NK-92 treated with Interleukin-12 subunit alpha and Interleukin-12 subunit beta, amount 100 ng/mL, for 24 hours (cell line): ENCODE results near the gene PARVB.

ENCODE experiments used
- DNase-seq: peaks from one replicate; lab custom pipeline; 2025; lab: John Stamatoyannopoulos, UW

Gene PARVB

DNA sequence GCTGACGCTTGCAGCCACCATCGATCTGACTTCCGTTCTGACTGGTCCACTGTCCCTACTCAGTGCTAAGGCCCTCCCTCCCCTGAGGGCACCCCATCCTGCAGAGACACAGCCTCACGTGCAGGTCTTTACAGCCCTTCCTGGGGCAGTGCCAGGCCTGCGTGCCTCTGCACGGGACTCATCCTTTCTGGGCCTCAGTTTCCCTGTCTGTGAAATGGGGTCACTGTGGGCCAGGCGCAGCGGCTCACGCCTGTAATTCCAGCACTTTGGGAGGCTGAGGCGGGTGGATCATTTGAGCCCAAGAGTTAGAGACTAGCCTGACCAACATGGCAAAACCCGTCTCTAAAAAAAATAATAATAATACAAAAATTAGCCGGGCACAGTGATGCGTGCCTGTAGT is 138.9 kb downstream of the PARVB start:
- no peak for DNase-seq

DNA sequence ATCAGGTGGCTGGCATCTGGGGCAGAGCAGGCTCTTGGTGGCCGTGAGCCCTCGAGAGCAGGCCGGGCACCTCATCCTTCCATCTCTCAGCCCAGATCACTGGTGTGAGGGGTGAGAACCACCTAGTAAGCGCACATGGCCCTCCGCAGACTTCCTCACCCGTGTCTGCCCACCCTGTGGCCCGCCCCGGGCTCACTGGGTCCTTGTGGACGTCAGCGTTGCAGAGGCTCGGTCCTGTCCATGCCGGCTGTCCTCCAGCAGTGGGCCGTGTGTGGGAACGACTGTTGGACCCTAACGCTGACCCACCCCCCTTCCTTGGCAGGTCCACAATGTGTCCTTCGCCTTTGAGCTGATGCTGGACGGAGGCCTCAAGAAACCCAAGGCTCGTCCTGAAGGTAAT is 139.4 kb downstream of the PARVB start:
- no peak for DNase-seq

DNA sequence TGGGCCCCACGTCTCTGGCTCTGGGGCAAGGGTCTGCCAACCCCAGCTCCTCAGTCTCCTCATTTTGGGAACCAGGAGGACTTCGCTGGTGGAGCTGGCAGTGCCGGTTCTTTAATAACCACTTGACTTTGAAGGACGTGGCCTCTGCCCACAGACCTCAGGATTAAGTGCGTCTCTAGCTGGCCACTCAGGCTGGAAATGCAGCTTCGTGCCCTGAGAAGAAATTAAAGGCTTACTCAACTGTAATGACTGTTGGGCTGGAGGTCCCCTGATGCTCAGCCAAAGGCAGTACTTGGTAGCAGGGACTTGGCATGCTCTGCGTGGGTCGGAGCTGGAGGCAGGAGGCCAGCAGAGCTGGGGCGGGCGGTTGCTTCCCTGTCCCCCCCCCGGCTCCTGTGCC is 139.9 kb downstream of the PARVB start:
- no peak for DNase-seq

DNA sequence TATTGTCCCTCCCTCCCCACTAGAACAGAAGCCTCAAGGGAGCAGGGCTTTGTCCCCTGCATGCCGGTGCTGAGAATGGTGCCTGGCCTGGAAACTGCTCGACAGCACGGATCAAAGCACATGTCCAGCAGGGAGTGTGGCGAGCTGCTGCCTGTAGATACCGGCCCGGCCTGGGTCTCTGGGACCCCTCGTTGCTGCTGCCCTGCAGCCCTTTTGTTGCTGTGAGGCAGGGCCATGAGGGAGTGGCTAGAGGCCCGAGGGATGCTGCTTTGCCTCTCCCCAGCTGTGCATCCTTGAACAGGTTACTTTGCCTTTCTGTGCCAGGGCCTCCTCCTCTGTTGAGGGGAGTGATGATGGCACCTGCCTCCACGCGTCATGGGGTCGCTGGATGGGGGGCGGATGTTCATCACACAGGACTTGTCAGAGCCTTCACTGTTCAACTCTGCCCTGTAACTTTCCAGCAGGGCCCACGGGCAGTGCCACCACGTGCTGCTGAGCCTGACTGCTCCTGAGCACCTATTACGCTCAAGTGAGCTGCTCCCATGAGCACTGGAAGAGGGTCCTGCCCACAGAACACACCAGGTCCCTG is 141.3 kb downstream of the PARVB start:
- no peak for DNase-seq

DNA sequence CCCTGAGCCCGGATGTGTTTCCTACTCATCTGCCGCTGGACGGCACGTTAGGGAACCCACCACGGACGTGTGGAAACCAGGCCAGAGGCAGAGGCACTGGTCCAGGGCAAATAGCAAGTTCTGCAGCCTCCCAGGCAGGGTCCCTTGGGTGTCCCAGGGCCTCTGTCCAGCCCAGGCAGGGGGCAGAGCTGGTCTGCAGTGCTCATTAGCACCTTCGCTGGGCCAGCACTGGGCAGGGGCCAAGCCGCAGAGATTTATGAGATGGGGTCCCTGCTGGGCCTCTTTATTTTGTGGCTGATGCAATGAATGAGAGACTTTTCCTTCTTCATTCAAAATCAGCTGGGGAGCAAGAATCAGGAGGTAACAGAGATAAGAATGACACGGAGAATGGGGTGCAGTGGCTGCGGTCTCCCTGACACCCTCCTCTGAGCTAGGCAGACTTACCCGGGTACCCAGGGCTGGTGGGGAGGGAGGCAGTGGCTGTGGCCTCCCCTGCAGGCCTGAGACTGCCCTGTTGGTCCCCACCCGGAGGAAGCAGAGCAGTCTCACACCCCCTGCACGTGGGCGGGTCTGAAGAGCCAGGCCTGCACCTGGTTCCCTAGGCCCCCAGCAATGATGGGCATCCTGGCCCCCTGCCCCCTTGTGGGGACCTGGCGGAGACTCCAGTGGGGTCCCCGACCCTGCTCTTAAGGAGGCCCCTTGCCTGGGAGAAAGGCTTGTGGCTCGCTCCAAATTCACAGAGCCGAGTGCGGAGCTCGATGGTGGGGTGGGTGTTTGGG is 142.6 kb downstream of the PARVB start:
- no peak for DNase-seq

DNA sequence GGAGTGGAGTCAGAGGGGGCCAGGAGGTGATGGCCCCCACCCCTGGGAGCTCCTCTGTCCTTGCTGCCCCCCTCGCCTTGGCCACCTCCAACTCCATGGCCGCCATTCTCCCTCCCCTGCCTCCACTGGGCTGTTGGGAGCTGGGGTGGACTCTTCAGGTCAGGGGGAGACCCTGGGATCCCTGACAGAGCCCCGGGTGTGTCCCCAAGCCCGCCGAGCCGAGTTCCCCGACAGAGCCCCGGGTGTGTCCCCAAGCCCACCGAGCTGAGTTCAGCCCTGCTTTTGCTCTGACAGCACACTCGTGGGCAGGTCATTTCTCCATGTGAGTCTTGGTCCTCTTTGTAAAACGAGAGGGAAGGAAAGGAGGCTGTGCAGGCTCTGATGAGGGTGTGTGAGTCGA is 143.4 kb downstream of the PARVB start:
- no peak for DNase-seq

DNA sequence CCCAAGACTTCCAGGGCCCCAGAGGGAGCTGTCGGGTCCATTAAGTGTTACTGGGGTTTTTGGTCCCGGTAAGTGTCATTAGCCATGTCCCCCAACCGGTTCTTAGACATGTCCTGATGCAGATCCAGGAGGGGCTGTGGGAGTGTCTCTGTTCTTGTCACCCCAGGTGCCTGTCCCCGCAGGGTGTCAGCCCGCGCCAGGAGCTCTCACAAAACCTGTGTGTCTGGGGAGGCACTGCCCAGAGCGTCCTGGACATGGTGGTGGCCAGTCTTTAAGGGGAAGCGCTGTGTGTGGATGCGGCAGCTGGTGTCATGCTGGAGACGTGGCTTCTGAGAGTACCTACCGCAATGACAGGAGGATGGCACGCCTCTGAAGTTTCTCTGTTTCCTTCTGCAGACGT is 144.1 kb downstream of the PARVB start:
- no peak for DNase-seq

DNA sequence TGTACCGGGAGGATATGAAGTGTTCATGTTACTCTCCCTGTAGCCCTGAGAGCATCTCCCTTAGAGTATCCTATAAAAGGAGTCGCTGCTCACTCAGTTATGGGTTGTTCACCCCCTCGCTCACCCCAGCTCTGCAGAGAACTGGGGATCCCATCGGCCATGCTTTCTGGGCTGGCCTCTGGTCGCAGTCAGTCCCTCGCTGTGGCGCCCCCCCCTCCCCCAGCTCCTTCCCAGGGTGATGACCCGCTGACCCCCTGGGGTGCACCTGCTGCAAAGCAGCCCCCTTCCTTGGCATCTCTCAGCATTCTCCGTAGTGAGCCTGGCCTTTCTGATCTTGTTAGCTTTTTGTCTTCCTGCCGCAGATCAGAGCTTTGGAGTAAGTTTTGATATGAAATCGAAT is 146.4 kb downstream of the PARVB start:
- no peak for DNase-seq

DNA sequence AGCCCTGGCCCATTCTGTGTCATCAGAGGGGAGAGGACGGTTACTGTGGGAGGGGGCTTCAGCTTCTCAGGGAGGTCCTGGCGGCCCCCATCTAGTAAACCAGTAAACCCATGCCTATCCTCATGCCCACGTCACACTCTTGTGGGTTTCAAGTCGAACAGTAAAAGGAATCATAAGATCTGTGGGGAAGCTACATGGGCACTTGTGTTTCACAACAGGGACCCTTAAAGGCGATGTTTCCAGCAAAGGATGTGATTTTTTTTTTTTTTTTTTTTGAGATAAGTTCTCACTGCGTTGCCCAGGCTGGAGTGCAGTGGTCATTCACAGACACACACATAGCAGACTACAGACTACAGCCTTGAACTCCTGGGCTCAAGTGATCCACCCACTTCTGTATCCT is 147.5 kb downstream of the PARVB start:
- DNase-seq = no peak

DNA sequence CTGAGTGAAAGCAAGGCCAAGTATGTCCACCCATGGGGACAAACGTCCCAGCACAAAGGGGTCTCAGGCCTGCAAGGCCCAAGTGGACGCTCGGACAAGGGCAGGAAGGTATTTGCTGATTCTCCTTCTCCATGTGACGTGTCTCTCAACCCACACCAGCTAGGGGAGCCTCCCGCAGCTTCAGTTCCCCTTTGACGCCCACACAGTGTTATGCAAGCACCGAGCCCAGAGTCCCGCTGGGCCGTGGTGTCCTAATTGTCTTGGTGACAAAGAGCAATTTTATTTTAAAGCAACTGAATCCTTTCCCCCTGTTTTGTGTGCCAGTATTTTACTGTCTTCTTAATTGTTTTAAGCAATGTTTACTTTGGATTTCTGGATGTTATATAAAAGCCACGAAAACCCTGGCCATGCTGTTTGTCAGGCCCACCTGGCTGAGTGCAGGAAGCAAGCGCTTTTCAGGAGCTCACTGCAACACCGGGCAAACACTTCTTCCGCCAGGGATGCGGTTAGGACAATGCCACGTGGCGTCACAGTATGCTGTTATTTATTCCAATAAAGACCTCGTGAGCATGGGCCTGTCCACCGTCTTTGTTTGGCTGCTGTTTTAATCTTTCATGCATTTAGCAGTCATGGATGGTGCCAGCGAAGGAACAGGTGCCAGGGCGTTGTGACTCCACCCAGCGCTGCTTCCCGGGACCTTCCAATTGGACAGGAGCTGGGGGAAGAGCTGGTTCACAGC is 148.4 kb downstream of the PARVB start:
- no peak for DNase-seq

DNA sequence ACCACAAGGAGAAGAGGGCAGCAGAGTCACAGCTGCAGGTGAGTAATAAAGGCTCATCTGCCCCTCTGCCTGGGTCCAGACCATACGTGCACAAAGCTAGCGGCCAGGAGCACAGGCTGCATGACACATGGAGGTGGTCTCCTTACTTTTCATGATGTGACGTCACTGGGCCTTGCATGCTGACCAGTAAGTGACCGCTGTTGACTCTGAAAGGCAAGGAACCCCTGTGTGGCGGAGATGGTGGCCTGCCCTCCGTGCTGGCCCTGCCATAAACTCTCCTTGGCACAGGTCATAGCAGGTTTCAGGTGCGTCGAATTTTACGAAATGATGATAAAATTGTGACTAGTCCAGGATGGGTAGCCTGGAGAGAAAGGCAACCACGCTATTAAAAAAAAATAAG is 149.1 kb downstream of the PARVB start:
- no peak for DNase-seq

DNA sequence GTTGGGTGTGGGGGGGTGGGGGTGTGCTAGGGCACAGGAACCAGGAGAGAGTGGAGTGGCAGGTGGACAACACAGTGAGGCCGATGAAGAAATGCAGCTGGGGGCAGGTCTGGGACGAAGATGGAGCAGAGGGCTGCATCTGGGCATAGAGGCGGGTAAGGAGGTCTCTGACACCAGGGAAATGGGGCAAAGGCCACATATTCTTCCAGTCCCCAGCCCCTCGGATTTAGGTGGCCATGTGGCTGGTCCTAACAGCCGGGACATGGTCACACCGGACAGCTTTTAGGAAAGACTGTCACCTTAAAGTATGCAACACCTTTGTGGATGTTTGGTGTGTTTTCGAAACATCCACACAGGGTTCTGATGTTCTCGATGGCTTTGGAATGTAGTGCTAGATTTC is 151.6 kb downstream of the PARVB start:
- DNase-seq = no peak

DNA sequence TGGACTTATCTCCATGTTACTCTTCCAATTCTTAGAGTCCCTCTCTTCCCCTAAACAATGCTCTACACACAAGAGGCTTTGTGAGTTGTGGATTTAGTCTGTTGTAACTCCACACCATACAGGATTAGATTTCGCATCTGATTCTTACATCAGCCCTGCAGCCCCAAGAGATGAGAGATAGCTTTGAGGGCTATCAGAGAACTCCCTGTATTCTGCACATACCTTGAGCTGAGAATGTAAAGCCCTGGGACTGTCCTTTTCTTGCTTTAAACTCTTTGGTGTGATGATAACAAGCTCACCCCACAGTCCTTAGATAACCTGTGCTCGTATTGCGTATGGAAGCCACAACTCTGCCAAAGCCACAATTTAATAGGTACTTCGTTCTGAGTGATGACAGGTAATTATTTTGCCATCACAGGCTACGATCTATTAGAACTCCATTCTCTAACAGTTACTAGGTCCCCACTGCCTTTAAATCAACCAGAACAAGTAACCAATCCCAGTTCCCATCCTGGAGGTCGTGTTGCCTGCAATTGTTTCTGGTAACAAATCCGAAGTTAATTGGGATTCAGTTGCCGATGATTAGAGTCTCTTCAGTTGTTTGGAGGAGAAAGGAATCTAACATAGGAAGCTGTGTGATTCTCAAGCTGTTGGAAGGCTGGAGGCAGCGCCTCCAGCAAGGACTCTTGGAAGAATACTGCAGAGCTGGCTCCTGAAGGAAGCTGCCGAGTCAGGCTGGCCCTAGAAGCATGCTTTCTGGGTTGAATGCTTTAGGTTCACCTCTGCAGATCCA is 155.3 kb downstream of the PARVB start:
- DNase-seq = no peak

DNA sequence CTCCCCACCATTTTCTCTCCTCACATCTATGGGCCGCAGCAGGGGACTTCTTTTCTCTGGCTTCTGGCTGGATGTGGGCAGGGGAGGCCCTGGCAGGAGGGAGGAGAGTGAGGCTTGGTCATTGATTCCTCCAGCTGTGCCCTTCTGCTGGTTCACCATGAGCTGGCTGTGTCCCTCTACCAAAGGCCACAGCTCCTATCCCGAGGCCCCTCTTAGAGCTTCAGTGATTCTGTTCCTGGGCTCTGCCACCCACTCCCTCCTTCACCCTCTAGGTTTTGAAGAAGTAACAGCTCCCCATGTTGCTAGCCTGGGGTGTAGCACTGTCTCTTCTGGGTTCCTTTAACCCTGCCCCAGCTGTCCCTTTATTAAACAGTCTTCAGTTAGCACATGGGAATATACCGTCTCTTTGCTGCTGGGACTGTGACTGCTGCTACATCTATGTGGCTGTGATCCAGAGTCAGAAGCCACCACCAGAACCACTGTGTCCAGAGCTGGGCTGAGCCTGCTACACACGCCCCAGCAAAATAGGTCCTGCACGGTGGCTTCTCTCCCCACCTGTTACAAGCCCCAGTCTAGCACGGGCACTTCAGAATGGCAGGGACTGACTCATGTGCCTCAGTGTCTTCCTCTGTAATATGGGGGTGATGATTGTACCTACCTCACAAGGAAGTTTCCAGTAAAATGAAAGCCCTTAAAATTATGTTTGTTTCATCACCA is 156.0 kb downstream of the PARVB start:
- DNase-seq = peak; percentile 12

DNA sequence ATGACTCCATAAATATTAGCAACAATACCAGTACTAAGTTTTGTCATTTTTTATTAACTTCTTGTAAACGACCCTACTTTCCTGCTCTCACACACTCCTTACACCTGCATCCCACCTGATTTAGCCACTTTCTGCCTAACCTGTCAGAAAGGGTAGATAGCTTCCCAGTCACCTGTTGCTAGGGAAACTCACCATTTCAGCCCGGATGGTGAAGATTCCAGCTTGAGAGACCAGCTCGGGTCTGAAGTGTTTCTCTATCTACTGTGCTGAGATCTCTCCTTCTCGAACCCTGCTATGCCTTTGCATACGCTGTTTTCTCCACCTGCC is 156.6 kb downstream of the PARVB start, which contains the start of gene PARVG:
PARVG (plus strand) TSS at position 220 of the 327 bp plus-strand sequence. CDS start 2,405 bp downstream, outside the sequence.
- no peak for DNase-seq

DNA sequence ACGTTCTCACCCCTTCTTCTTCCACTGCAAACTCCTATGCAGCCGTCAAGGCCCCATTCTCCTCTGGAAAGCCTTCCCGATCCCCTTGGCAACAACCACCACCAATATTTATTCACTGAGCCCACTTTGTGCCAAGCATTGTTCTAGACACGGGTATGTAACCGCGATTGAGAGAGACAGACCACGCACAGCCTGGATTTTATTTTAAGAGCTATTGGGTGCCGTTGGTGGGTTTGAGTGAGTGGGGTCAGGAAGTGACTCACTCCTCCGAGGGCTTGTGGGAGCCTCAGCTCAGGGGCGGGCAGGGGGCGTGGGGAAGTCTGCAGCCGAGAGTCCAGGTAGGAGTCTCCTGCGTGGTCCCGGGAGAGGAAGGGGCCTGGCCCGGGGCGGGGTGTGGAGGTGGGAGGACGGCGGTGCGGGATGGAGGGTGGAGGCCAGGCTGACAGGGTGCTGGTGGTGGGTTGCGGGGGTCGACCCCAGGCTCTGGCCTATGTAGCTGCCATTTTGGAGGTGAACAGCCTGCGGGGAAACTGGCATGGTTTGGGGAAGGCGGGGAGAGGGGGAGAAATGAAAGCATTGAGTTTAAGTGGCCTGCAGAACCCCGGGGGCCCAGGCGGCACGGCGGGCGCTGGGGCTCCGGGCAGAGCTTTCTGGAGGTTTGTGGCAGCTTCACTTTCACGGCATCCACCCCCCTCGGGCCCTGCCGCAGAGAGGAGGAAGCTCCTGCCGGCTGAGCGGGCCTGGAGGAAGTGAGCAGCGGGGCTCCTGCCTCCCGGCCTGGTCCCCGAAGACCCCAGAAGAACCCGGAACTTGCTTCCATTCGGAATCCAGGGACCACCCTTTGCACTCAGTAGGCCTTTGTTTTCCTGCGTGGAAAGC is 157.2 kb downstream of the PARVB start:
- peak; percentile 67 for DNase-seq

DNA sequence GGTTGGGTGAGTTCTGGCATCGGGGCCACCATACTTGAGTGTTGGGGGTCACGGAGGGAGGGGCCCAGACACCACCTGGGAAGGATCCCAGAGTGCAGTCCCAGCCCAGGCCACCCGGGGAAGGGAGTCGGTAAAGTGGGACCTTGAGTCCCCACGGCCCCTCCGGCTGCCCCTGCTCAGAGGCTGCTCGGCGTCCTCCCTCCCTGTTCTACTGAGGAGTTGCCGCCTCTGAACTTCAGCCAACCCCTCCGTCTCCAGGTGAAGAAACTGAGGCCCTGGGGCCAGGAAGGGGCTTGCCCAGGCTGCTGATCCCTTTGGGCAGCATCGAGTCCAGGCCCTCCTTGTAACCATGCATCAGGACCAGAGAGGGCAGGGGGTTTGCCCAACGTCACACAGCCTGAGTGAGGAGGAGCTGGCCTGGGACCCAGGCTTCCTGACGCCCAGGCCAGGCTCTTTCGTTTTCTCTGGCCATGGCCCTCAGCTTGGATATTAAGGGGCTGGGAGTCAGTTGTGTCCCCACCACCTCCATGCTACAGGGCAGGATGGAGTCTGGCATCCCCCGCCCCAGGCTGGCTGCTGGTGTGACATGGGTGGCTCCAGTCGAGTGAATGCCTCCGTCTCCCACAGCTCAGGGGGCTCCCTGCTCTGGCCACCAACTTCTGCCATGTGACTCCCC is 157.9 kb downstream of the PARVB start:
- DNase-seq = peak; percentile 26

DNA sequence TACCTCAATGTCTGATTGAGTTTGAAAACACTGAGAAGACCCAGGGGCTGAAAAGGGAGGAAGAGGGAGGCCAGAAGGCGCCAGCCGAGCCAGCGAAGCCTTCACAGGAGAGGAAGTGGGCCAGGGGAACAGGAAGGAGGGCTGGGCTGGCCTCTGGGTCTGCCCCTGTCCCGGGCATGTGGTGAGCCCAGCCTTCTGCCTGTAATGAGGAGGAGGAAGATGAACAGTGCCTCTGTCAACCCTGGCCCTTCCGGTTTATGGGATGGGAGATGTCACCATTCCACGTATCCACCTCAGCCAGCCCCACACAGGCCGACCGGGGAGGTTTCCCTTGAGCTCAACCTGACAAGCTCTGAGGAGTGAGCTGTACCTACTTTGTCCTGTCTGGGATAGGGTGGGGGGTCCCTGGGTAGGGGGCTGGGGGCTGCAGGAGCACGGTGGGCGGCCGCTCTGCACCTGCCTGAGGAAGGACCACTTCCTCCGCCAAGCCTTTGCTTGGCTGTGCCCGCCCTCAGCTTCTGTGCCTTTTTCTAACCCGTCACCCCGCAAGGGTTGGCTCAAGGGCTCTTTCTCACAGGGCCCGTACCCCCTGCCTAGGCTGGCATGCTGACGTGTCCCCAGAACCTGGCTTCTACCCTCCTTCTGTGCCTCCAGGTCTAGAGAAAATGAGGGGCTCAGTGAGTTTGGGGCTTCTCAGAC is 158.6 kb downstream of the PARVB start:
- peak; percentile 41 for DNase-seq

DNA sequence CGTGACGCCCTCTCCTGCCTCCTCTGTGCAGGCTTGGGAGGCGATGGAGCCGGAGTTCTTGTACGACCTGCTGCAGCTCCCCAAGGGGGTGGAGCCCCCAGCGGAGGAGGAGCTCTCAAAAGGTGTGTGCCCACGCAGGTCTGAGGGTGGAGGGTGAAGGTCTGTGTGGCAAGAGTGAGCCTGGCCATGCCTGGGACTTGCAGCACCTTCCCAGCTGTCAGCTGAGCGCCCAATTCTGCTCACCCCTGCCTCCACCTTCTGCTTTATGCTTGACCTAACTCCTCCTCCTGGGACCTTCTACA is 159.1 kb downstream of the PARVB start:
- no peak for DNase-seq

DNA sequence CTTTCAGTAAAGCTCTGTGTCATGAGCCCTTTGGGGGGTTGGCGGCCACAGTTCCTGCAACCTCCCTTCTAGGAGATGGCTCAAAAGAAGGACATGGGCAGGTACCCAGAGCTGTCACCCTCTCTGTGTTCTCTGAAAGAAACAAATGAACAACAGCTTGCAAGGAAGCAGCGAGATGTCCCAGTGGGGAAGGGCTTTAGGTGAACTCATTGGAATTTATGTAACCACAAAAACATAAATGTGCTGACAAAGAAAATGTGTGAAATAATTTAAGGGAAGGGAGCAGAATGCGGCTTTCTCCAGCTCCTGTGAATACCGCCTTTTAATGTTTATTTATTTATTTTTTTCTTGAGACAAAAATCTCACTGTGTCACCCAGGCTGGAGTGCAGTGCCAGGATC is 159.9 kb downstream of the PARVB start:
- no peak for DNase-seq
